A673 (cell line): Measurements from ENCODE around the gene LARP4B. TPM values are rescaled to one million over a fixed set of nuclear protein-coding genes. Genes with fewer than 3 reads are reported as not detected.

ENCODE experiments used
- BruUV-seq: library from RNA; stranded (reverse); fragments of 400-500 nt; replicated peaks from 2 replicates; lab custom pipeline; 2021; lab: Mats Ljungman, UMichigan
- CTCF ChIA-PET: fragments of 300-600 bp; sonication (Branson Sonifier 250); formaldehyde crosslinking; loops from one replicate; lab custom pipeline; 2022; ENCODE audit warnings: antibody characterized with exemption; lab: Charles Lee
- POLR2A ChIA-PET: fragments of 300-600 bp; sonication (Branson Sonifier 250); formaldehyde crosslinking; loops from one replicate; lab custom pipeline; 2022; ENCODE audit warnings: antibody characterized with exemption; ENCODE audit not compliant: low non-redundant PET; lab: Charles Lee
- DNase-seq: peaks from one replicate; pipeline ENCODE4 v3.0.0-alpha.2; 2015; ENCODE audit warnings: low spot score
- H3K27ac ChIP-seq: fragments of 200-600 bp; sonication (generic); 2 replicates; pipeline ENCODE4 v1.5.1; 2016; ENCODE audit warnings: mixed run types, low read depth, mild to moderate bottlenecking, mixed read lengths, antibody characterized with exemption, low read length; ENCODE audit not compliant: poor library complexity, severe bottlenecking
- H3K27me3 ChIP-seq: fragments of 200-600 bp; sonication (generic); replicated peaks from 2 replicates; pipeline ENCODE4 v1.6.1; 2017; ENCODE audit warnings: mixed run types, low read depth, mild to moderate bottlenecking, mixed read lengths, antibody characterized with exemption, low read length; ENCODE audit not compliant: insufficient read depth, poor library complexity
- H3K36me3 ChIP-seq: fragments of 200-600 bp; sonication (generic); 2 replicates; pipeline ENCODE4 v1.6.1; 2016; ENCODE audit warnings: mixed run types, mild to moderate bottlenecking, mixed read lengths, antibody characterized with exemption, low read length; ENCODE audit not compliant: insufficient read depth, poor library complexity, severe bottlenecking
- H3K4me1 ChIP-seq: fragments of 200-600 bp; sonication (generic); 2 replicates; pipeline ENCODE4 v1.6.1; 2017; ENCODE audit warnings: mixed run types, mild to moderate bottlenecking, mixed read lengths, antibody characterized with exemption, low read length; ENCODE audit not compliant: insufficient read depth, poor library complexity, severe bottlenecking
- H3K4me3 ChIP-seq: fragments of 200-600 bp; sonication (generic); 2 replicates; pipeline ENCODE4 v1.5.1; 2016; ENCODE audit warnings: low read depth, mixed run types, mild to moderate bottlenecking, mixed read lengths, low read length; ENCODE audit not compliant: poor library complexity, severe bottlenecking
- H3K9me3 ChIP-seq: fragments of 200-600 bp; sonication (generic); 2 replicates; pipeline ENCODE4 v1.6.1; 2016; ENCODE audit warnings: mixed run types, low read depth, mild to moderate bottlenecking, mixed read lengths, antibody characterized with exemption, low read length; ENCODE audit not compliant: poor library complexity, severe bottlenecking
- CTCF ChIP-seq: fragments of 300-800, 200-600 bp; sonication (generic); conservative IDR thresholded peaks from 2 replicates; pipeline ENCODE4 v1.5.1; 2017; ENCODE audit warnings: low read depth, mild to moderate bottlenecking, antibody characterized with exemption, low read length, moderate library complexity, mixed read lengths
- EZH2 ChIP-seq: fragments of 200-600 bp; sonication (generic); IDR thresholded peaks from 2 replicates; pipeline ENCODE4 v1.6.1; 2017; ENCODE audit warnings: borderline replicate concordance, low read depth, mild to moderate bottlenecking, mixed read lengths, antibody characterized with exemption, low read length; ENCODE audit not compliant: poor library complexity, severe bottlenecking
- intact Hi-C: fragments of 100-400 bp; cut with micrococcal nuclease; formaldehyde crosslinking; loops from one replicate; pipeline ENCODE4 v1.10.0; 2022; ENCODE audit not compliant: unreplicated experiment
- total RNA-seq: library from RNA; stranded (reverse); gene quantifications from 2 replicates; pipeline ENCODE4 v1.2.3, GENCODE V29; 2021

Gene LARP4B
- total RNA-seq, 1 experiment from 2014 or later: 101 TPM

- peaks cover 10% of the 10 kb centered on the region for H3K36me3 ChIP-seq
- no peak overlapping the region for H3K4me3 ChIP-seq
- no TSS peak for BruUV-seq
- TF ChIP-seq CTCF (no peak), EZH2 (no peak)
- H3K27ac ChIP-seq: no peak overlapping the region
- H3K27me3 ChIP-seq: no peaks in the 10 kb centered on the region
- DNase-seq: no peak
- CTCF ChIA-PET: no interaction called here
- POLR2A ChIA-PET: no interaction called here
- H3K9me3 ChIP-seq: no peaks in the 10 kb centered on the region
- H3K4me1 ChIP-seq: peaks cover 3% of the 10 kb centered on the region
- intact Hi-C loops: no loop called here
These were observed 7.5 kb downstream of the LARP4B start for GRCh38 chr10:923844-924523.

GRCh38 chr10:921471-922414, 9.8 kb downstream of the LARP4B start:
- H3K27me3 ChIP-seq: no peaks in the 10 kb centered on the region
- peaks cover 3% of the 10 kb centered on the region for H3K4me1 ChIP-seq
- H3K36me3 ChIP-seq: peaks cover 10% of the 10 kb centered on the region
- no peak overlapping the region for H3K27ac ChIP-seq
- CTCF ChIA-PET: no interaction called here
- POLR2A ChIA-PET: interaction anchor here (0.5 kb wide), 1 partner anchor 9 kb away, joined by 3 read pairs; no protein-coding TSS in a partner anchor
- no TSS peak for BruUV-seq
- H3K4me3 ChIP-seq: no peak overlapping the region
- DNase-seq: no peak
- no peak for TF ChIP-seq EZH2
- no peak for TF ChIP-seq CTCF
- H3K9me3 ChIP-seq: no peaks in the 10 kb centered on the region
- intact Hi-C loops: no loop called here

- BruUV-seq: no TSS peak
These were observed 11.1 kb downstream of the LARP4B start for GRCh38 chr10:920450-920849.

More at GRCh38 chr10:920450-920849, 11.1 kb downstream of the LARP4B start:
- Histone ChIP-seq H3K36me3 (no peaks in the 10 kb centered on the region), H3K9me3 (no peaks in the 10 kb centered on the region), H3K27ac (no peak overlapping the region), H3K4me3 (no peak overlapping the region), H3K4me1 (no peaks in the 10 kb centered on the region), H3K27me3 (no peaks in the 10 kb centered on the region)
- intact Hi-C loops: no loop called here
- TF ChIP-seq EZH2: no peak
- no peak for TF ChIP-seq CTCF
- CTCF ChIA-PET: no interaction called here
- POLR2A ChIA-PET: no interaction called here
- no peak for DNase-seq
